Endothelial cell of hepatic sinusoid (primary cell): ENCODE measurements around the gene SMYD3.

Source experiments
- in situ Hi-C: cut with HindIII; loops from 2 replicates; pipeline ENCODE4 v1.10.0; 2017; ENCODE audit warnings: low sequenced_read_pairs

The SMYD3 gene

DNA sequence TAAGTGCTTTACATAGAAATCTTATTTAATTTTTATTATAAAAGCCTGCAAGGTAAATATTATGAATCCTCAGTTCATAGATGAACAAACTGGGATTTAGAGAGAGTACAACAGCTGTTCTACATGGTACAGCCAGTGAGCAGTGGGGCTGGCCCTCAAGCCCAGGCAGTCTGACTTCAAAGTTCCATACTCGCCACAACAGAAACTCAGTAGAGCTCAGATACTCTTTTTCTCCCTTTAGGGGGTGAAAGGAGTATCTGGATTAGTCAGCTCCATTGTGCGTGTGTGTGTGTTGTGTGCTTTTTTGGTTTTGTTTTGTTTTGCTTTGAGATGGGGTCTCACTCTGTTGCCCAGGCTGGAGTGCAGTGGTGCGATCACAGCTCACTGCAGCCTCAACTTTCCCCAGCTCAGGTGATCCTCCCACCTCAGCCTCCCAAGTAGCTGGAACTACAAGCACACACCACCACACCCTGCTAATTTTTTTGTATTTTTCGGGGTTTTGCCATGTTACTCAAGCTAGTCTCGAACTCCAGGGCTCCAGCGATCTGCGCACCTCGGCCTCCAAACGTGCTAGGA, 378.5 kb downstream of the SMYD3 start:
- in situ Hi-C loops = no loop called here

- in situ Hi-C loops = no loop called here
Measured at GRCh38 chr1:246126580-246126979, 380.5 kb downstream of the SMYD3 start.

GRCh38 chr1:246122071-246122470, 385.0 kb downstream of the SMYD3 start:
- in situ Hi-C loops = no loop called here

- in situ Hi-C loops = no loop called here
Measured at GRCh38 chr1:246121533-246121932, 385.5 kb downstream of the SMYD3 start.

DNA sequence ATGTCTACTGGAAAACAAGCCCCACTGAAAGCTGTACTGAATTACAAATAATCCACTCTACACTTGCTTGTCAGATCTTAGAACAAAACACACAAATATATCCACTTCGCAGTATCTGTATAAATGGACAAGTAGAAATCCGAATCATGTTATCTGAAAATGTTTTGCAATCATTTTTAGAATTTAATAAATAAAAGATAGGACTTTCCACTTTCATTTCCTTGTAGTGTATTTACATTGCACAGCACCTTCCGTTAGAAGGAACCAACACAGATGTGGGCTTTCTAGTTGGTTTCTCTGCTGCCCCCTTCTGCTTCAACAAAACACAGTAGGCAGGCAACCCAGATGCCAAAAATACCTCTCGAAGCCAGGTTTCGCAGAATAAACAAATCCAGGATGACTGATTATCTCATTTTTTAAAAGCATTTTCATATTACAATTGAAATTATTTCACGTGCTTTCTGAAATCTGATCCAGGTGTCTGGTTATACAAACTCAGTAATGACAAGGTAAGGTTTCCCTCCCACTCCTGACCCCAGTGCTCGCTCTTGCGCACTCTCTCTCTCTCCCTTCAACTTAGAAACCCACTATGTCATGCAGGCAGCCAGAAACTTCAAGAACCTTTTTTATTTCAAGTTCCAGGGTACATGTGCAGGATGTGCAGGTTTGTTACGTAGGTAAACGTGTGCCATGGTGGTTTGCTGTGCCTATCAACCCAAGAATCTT, 389.9 kb downstream of the SMYD3 start:
- in situ Hi-C loops = no loop called here

DNA sequence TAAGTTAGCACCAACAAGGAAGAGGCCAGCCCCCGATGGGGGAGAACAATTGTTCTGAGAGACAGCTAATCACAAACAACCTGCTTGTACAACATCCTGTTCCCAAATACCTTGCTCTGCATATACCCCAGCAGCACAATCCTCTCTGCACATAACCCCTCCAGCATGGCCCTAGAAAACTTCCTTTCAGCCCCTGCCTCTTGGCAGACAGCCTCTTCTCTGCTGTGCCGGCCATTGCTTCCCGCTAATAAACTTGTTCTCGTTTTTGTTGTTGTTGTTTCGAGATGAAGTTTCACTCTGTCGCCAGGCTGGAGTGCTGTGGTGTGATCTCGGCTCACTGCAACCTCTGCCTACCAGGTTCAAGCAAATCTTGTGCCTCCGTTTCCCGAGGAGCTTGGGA, 392.7 kb downstream of the SMYD3 start:
- in situ Hi-C loops = loop anchor here (5.0 kb wide), 1 partner anchor 82 kb away; no protein-coding TSS in a partner anchor

- in situ Hi-C loops = loop anchor here (5.0 kb wide), 1 partner anchor 81 kb away; no protein-coding TSS in a partner anchor
Measured at GRCh38 chr1:246113555-246114095, 393.5 kb downstream of the SMYD3 start.

DNA sequence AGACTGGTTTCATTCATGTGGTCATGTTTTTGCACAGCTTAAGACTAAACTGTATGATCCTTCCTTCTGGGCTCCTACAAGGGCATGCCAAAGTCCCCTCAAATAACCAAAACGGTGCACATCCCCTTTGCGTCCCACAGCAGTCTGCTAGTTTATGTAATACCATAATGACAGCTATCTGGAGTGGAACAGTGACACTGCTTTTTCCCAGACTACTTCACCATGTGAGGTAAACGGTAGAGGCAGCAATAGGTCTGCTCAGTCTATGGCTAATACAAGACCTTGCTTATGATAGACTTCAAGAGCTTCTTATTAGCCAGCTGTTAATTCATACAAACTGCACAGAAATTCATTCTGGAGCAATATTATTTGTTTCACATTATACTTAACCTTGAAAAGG, 395.5 kb downstream of the SMYD3 start:
- in situ Hi-C loops = loop anchor here (5.0 kb wide), 1 partner anchor 79 kb away; no protein-coding TSS in a partner anchor

DNA sequence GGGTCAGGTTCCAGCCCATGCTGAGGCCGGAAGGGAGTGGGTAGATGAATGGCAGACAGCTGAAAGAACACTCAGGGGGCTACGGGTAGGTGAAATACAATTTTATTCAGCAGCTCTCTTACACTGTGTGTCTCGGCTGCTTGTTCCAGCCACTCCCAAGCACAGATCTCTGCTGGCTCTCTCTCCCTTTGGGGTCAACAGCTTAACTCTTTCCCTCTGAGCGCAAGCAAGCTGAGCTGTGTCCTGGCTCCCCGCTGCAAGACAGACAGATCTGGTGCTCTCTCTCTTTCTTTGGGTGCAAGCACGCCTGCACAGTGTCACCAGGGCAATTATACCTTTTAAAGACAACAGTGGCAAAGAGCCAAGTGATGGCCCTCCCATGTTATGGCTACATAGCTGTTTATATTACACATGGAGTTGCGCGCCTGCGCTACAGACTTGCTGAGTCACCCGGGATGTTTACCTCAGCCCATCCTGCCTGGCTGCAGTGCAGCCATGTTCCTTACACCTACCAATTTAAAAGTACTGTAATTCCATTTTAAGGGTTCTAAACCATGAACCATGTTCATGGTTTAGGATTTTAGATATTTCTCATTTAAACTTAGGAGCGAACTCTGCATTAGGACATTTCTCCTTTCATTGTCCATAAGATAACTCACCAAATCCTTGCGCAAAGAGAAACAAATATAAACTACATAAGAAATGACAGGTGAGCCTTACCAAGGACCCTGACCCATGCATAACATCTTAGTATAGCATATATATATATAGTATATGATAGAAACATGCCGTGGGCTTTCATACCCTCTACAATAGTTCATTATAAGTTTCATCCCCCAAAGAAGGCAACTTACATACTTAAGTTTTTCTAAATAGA, 396.5 kb downstream of the SMYD3 start:
- in situ Hi-C loops = loop anchor here (5.0 kb wide), 1 partner anchor 78 kb away; no protein-coding TSS in a partner anchor

DNA sequence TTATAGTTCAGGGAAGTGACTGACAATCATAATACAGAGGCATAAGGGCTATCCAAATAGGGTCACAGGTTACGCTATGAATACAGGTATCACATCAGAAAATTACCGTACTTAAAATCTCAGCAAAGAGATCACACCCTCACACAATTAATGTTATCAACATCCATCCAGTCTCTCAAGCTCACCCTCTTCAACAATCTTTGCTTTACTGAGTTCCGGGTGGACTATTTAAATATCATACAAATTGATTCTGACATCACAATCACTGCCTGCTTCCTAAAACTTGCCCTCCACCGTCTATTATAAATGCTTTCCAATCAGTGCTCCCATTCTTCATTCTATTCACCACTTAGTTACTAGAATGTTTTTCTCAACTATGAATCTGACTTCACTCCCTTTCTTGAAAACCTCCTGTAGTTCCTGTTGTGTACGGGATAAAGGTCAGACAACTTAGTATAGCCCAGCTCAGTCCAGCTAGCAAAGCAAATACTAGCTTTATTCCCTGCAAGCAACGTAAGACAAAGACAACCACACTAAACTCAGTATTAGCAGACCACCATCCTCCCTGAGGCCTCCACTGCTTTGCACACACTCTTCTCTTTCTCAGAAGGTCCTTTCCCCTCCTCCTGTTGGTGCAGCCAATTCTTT, 398.7 kb downstream of the SMYD3 start:
- in situ Hi-C loops = no loop called here

DNA sequence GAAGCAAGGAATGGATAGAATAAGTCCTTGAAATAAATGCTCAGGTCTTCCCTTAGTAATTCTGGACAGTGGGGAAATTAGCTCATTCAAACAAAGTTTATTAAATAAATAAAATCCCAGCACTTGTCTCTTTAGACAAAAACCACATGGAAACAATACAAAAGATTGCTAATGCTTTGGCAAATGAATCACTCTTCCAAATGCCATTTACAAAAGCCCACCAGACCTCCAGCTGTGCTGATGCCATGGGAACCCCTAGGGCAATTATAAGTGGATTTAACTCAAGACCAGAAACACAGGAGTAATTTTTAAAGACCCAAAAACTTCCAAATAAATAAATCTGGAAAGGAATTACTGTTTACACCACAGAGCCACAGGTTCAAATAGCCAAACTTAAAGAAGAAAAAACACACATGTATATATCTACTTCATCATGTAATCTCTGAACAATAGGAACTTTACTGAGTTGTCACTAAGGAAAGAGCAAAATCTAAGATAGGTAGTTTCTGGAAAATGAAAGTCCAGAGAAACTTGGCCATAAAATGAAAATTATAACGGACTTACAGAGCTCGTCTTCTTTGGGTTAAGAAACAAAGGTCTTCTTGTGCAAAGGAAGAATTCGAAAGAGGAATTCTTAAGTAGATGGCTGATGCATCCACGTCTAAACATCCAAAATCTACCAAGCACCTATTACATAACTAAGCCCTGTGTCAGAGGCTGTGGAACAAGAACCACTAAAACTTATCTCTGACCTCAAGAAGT, 399.4 kb downstream of the SMYD3 start:
- in situ Hi-C loops = no loop called here

DNA sequence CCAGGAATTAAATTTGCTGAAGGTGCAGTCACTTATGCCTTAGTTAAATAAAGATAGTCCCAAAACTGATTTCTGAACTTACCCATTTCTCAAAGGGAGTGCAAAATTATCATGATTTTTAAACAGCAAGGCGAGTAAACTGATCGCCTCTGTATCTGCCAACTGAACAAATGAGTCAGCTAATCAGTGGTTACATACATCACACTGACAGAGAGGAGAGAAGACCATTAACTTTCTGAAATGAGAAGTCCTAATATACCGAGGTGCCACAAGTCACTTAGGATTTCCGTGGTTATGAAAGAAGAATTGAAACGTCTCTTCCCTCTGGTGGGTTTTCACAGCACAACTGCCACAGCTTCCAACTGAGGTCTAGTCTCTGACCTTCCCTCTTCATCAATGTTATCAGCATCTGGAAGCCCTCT, 400.7 kb downstream of the SMYD3 start:
- in situ Hi-C loops = no loop called here

GRCh38 chr1:246104927-246105326, 402.2 kb downstream of the SMYD3 start:
- in situ Hi-C loops = no loop called here

- in situ Hi-C loops = no loop called here
Measured at GRCh38 chr1:246099570-246099969, 407.5 kb downstream of the SMYD3 start.

GRCh38 chr1:246096356-246096755, 410.7 kb downstream of the SMYD3 start:
- in situ Hi-C loops = no loop called here

DNA sequence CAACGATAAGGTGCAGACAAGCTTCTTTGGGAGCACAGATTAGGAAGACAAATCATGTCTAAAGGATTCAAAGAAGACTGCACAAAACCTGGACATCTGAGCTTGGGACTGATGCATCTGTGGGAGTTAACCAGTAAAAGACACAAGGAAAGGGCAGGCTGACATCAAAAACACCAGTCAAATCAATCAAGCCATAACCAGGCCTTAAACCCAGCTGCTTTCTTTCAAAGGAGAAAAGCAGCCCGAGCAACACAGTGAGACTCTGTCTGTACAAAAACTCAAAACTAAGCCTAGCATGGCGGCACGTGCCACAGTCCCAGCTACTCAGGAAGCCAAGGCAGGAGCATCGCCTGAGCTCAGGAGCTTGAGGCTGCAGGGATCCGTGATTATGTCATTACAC, 411.6 kb downstream of the SMYD3 start:
- in situ Hi-C loops = no loop called here

GRCh38 chr1:246093230-246093629, 413.8 kb downstream of the SMYD3 start:
- in situ Hi-C loops = no loop called here

- in situ Hi-C loops = no loop called here
Measured at GRCh38 chr1:246092136-246092535, 414.9 kb downstream of the SMYD3 start.

DNA sequence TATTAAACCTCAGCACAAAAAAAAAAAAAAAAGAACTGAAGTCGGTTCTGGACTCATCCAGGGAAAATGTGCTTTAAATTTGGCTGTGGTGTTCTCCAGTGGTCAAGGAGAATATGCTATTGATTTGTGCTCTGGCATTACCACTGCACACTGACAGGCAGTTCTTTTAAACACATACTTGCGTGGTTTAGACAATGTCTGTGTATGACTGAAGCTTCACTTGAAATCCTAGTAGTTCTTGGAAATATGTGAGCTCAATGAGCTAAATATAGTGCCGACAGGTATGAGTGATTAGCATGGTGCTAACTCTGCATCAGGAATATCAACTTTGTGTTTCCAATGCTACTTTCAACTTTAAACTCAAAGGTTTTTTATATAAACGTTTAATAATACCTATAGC, 415.6 kb downstream of the SMYD3 start:
- in situ Hi-C loops = no loop called here

GRCh38 chr1:246086191-246086590, 420.9 kb downstream of the SMYD3 start:
- in situ Hi-C loops = no loop called here
